ENCODE measurements around the gene ITGB6. TPM values are rescaled to one million over a fixed set of nuclear protein-coding genes. Genes with fewer than 3 reads are reported as not detected.

The ITGB6 gene, protein sequence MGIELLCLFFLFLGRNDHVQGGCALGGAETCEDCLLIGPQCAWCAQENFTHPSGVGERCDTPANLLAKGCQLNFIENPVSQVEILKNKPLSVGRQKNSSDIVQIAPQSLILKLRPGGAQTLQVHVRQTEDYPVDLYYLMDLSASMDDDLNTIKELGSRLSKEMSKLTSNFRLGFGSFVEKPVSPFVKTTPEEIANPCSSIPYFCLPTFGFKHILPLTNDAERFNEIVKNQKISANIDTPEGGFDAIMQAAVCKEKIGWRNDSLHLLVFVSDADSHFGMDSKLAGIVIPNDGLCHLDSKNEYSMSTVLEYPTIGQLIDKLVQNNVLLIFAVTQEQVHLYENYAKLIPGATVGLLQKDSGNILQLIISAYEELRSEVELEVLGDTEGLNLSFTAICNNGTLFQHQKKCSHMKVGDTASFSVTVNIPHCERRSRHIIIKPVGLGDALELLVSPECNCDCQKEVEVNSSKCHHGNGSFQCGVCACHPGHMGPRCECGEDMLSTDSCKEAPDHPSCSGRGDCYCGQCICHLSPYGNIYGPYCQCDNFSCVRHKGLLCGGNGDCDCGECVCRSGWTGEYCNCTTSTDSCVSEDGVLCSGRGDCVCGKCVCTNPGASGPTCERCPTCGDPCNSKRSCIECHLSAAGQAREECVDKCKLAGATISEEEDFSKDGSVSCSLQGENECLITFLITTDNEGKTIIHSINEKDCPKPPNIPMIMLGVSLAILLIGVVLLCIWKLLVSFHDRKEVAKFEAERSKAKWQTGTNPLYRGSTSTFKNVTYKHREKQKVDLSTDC
- total RNA-seq, result 10 to 100 TPM in 1 of 6 donors, 1 to 10 TPM in 5; 1.9 to 32.4 (median 3.1) TPM
- polyA plus RNA-seq, result 1 to 10 TPM; 1.3 to 3.2 TPM

GRCh38 chr2:160199683-160200389, at the start of gene ITGB6:
TSS of gene ITGB6 (minus strand) at chr2:160200272. CDS start at chr2:160200063, 209 bp downstream.
- H3K27ac ChIP-seq, result peak within 1 kb of the TSS; percentile 31 to 92 (median 74)
- no peaks in the 10 kb centered on the region for H3K27me3 ChIP-seq
- no peak for TF ChIP-seq CTCF (IDR thresholded peaks at IDR 0.05)
- peaks cover 0 to 10% (median 9%) of the 10 kb centered on the region in 3 donors for H3K4me1 ChIP-seq
- intact Hi-C loops (cut with DNase I), result loop anchor here in 1 of 3 donors (10.0 kb wide), 1 partner anchor 95 kb away; no protein-coding TSS in a partner anchor
- H3K36me3 ChIP-seq, result no peaks in the 10 kb centered on the region
- FAIRE-seq (peak; percentile 59), ATAC-seq (peak; percentile 80 to 88 (median 87)), DNase-seq (no peak)
- H3K4me3 ChIP-seq, result peak within 1 kb of the TSS in 2 of 4 donors; percentile 33 to 44
- no peaks in the 10 kb centered on the region for H3K9me3 ChIP-seq
- WGBS, 2 donors, result 10 to 13% methylated on average over 9 of the region's 9 CpGs

- intact Hi-C loops (cut with DNase I), result no loop called here
- DNase-seq, result no peak
- no peak for TF ChIP-seq CTCF (IDR thresholded peaks at IDR 0.05)
- peaks cover 3 to 16% (median 7%) of the 10 kb centered on the region in 3 donors for H3K4me1 ChIP-seq
- no peaks in the 10 kb centered on the region for H3K27me3 ChIP-seq
- no peaks in the 10 kb centered on the region for H3K9me3 ChIP-seq
- no peak for ATAC-seq
- H3K36me3 ChIP-seq, result no peaks in the 10 kb centered on the region
- H3K4me3 ChIP-seq, result no peak overlapping the region
- FAIRE-seq, result no peak
- no peak overlapping the region for H3K27ac ChIP-seq
- WGBS, 2 donors, result 86 to 91% methylated on average over 6 of the region's 6 CpGs
Observed at GRCh38 chr2:160247296-160248035, 47.4 kb upstream of the ITGB6 start.

- Histone ChIP-seq H3K4me3 (no peak overlapping the region), H3K9me3 (no peaks in the 10 kb centered on the region), H3K36me3 (no peaks in the 10 kb centered on the region), H3K4me1 (peaks cover 8 to 18% (median 9%) of the 10 kb centered on the region in 3 donors), H3K27me3 (no peaks in the 10 kb centered on the region), H3K27ac (no peak overlapping the region)
- 86 to 89% methylated on average over 2 of the region's 2 CpGs for WGBS, 2 donors
- TF ChIP-seq CTCF (IDR thresholded peaks at IDR 0.05), result no peak
- DNase-seq (no peak), ATAC-seq (no peak), FAIRE-seq (no peak)
- intact Hi-C loops (cut with DNase I), result no loop called here
Observed at GRCh38 chr2:160246356-160246755, 46.3 kb upstream of the ITGB6 start.

- FAIRE-seq (no peak), DNase-seq (no peak), ATAC-seq (no peak)
- no peak overlapping the region for H3K4me3 ChIP-seq
- no peaks in the 10 kb centered on the region for H3K9me3 ChIP-seq
- TF ChIP-seq CTCF (IDR thresholded peaks at IDR 0.05), result no peak
- H3K27ac ChIP-seq, result no peak overlapping the region
- WGBS, 2 donors, result 73 to 78% methylated on average over 5 of the region's 5 CpGs
- H3K4me1 ChIP-seq, result peaks cover 8 to 20% (median 9%) of the 10 kb centered on the region in 3 donors
- H3K27me3 ChIP-seq, result no peaks in the 10 kb centered on the region
- no peaks in the 10 kb centered on the region for H3K36me3 ChIP-seq
- intact Hi-C loops (cut with DNase I), result no loop called here
Observed at GRCh38 chr2:160245614-160246155, 45.6 kb upstream of the ITGB6 start.
